HG03460 (cell line): ENCODE results near the gene CD200.

Source experiments
- ATAC-seq: cut with Tn5 transposase; IDR thresholded peaks from one replicate; pipeline ENCODE4 v1.9.1; 2021; ENCODE audit not compliant: unreplicated experiment

The CD200 gene

GRCh38 chr3:112407888-112408702 is 75.1 kb downstream of the CD200 start:
- ATAC-seq = peak; percentile 40

- ATAC-seq = no peak
These were observed 76.1 kb downstream of the CD200 start for GRCh38 chr3:112409041-112409440.

GRCh38 chr3:112411425-112411824 is 78.5 kb downstream of the CD200 start:
- ATAC-seq = no peak
